Measurements from ENCODE around the gene MGARP.
"Not testable (repeated sequence)": the region's sequence is repeated elsewhere in the genome, so short reads cannot be mapped to it uniquely, and the experiment has no call there.

The MGARP gene

DNA sequence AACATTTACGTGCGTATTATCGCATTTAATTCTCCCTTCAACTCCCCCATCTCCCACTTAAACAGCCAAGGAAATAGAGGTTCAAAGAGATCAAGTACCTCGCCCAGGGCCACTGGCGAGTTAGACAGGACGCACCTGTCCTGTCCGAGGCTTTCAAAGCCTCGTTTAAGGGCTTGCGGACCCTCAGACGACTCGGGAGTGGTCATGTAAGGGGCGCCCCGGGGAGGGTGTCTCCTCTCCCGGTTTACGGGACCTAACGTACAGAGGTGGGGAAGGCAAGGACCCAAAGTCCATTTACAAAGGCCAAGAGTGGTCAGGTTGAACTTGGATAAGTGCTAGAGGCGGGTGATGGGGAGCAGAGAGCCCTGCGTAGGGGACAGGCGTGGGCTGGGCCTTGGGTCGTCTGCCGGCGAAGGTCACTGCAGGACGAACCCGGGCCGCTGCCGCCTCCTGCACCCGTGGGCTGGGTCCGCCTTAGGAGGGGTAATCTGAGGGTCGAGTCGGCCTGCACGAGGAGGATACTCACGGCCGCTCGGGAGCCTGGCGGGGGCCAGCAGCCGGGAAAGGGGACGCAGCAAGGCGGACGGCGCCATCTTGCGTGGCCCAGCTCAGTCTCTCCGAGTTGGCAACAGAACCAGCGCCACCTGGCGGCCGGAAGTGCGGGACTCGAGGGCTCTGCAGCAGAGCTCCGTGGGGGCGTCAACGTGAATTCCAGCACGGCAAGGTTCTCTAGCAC lies 15.3 kb upstream of the MGARP start:
- peak; percentile 85 for DNase-seq

DNA sequence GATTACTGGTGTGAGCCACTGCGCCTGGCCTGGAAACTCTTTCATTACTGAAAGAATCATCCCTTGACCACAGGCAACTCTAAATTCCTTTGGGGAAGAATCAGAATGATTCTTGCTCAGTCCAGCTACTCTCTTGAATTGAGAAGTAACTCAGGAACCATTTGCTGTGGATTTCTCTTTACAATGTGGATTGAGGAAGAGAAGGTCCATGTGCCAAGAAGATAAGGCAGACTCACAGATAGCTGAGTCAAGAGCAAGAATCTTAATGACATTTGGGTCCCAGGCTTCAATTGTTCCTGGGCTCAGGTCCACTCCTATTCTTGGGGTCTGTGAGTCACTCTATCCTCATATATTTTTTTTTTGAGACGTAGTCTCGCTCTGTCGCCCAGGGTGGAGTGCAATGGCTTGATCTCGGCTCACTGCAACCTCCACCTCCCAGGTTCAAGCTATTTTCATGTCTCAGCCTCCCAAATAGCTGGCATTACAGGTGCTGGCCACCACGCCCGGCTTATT lies 6.2 kb upstream of the MGARP start:
- DNase-seq: no peak

- DNase-seq: no peak
Observed at GRCh38 chr4:139282721-139283075, 2.7 kb upstream of the MGARP start.

GRCh38 chr4:139282065-139282720 lies 2.2 kb upstream of the MGARP start:
- no peak for DNase-seq

- DNase-seq: no peak
Observed at GRCh38 chr4:139278912-139279759, 889 bp downstream of the MGARP start.

DNA sequence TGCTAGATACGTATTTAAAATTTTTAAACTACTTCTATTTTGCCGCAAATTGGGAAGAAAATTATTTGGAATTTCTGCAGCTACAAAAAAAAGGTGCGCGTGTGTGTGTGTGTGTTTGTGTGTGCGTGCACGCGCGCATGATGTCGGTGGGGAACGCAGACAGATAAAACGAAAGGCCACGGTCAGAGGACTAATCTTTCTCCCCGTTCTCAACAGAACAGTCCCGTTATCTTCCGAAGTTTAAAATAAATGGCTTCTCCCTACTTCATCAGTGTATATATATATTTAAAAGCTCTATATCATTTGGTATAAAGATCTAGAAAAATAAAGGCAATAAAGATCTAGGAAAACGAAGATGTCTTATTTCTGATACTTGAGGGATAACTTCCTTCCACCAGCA lies 1.5 kb downstream of the MGARP start:
- no peak for DNase-seq

DNA sequence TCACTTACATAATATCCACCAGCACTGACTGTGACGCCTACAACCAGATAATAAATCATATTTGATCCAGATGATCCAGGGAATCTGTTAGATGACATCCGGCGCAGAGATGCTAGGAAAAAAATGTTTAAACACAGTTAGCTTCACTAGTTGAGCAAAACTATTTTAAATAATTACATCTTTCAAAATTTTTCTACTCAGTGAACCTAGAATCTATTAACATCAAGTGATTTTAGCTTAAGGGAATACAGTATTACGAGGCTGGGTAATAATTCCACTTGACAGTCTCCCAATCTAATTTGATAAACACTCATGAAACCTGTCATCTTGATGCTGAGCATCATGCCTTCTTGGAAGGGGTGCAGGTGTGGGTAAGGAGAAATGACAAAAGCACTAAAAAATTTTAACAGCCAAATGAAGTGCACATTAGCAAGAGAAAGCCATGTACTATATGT lies 4.7 kb downstream of the MGARP start:
- DNase-seq: no peak

DNA sequence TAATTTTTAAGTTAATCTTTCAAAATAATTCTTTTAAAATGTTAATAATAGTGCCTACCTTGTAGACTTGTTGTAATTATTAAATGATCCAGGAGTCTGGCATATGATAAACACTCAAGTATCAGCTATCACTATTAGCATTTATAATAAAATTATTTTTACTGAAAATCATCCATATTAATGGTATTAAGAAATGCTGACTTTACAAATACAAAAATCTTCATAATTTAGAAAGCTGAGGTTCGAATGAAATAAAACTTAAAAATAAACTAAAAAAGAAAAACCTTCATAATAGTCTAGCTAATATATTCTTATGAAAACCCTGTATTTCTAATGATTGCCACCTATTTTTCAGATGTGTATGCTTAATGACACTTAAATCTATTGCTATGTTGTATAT lies 5.2 kb downstream of the MGARP start:
- DNase-seq: no peak

DNA sequence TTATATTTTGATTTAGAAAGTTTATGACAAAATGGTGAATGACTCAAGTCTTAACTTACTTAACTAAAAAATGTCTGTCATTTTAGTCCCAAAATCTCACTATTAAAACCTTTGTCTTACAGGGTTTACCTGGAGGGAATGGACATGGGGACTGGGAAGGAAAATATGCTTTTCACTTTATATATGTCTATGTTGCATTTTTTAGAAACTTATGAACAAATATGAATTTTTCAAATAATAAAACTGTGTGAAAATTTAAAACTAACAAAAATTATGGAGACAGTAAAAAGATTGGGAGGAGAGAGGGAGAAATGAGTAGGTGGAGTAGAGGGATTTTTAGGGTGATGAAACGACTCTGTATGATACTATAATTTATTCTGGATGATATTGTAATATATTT lies 6.2 kb downstream of the MGARP start:
- DNase-seq: no peak

- DNase-seq: no peak
Observed at GRCh38 chr4:139267301-139267700, 12.7 kb downstream of the MGARP start.

- no peak for DNase-seq
Observed at GRCh38 chr4:139266583-139267257, 13.3 kb downstream of the MGARP start.

- no peak for DNase-seq
Observed at GRCh38 chr4:139266208-139266582, 13.8 kb downstream of the MGARP start.

DNA sequence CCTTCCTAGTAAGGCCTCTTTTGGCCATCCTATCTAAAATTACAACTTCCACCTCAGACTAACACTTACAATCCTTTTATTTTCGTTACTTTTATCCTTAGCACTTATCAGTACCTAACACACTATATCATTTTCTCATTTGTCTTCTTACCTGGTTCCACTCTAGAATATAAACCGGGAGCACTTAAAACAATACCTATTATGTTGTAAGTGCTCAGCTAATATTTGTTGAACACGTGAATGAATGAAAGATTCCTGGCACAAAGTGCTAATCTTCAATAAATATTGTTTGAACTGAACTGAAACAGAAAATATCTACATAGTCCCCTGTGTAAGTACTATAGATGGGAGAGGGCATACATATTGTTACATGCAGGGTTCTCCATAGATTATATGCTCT lies 14.4 kb downstream of the MGARP start:
- no peak for DNase-seq

DNA sequence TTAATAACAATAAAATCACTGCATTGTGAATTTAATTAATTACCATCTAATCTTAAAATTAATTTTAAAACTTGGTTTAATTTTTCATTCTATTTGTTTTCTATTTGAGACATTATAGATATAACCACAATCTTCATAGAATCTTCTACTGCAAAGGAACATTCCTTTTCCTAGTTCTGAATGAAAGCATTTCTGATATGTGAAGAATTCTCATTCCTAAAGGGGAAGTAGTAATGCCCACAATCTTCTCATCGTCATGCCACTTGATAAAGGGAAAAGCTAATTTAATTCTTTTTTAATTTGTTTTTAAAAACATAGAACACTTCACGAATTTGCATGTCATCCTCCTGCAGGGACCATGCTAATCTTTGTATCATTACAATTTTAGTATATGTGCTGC lies 23.7 kb downstream of the MGARP start:
- no peak for DNase-seq

- DNase-seq: not testable (repeated sequence)
Observed at GRCh38 chr4:139255581-139255980, 24.4 kb downstream of the MGARP start.

DNA sequence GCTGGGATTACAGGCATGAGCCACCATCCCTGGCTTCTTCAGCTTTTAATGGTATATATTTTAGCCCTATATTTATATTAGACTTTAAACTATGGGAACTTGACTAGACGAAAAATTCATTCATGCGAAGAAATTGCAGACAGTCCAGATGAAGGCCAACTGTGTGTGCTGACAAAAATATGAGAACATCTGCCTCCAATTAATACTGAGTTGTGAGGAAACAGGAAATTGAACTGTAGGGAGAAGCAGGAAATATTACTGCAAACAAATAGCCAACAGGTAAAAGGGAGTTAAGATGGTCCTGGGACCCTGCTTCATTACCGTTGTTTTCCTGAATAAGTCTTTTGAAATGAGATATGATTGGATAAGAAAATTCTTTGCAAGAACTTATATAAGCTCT lies 26.3 kb downstream of the MGARP start:
- DNase-seq: no peak

DNA sequence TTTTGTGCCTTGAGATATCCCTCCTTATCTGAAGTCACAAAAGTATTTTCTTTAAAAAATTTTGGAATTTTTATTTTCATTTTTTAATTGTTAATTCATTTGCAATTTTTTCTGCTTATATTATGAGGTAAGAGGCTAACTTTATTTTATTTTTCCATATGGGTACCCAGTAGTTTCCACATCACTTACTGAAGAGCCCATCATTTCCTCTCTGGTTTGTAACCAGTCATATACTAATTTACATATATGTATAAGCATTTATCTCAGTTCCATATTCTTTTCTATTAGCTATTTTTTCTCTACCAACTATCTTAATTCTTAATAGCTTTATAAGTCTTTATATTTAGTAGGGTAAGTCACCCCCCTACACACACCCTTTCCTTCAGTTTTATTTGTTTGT lies 27.0 kb downstream of the MGARP start:
- DNase-seq: no peak

DNA sequence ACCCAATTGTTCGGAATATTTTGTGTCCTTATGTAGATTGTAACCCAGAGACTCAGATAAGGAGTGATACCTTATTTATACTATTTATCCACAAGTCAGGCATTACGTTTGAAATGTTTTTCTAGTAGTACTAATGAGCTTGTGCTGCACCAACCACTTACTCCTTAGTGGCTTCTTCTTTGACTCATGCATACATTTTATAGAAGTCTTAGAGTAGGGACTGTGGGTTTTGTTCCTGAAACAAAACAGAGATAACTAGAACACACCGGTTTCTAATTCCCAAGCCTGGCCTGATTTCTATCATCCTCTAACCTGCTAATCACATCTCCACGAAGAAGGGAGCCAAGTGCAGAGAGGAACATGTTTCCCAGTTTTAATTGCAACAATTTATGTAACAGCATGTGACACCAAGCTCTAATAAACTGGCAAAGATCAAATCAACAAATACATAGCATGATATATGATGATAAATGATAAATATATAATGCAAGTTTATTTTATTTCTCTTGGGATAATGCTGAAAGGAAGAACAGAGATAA lies 32.3 kb downstream of the MGARP start:
- no peak for DNase-seq

GRCh38 chr4:139247241-139247640 lies 32.8 kb downstream of the MGARP start:
- no peak for DNase-seq

DNA sequence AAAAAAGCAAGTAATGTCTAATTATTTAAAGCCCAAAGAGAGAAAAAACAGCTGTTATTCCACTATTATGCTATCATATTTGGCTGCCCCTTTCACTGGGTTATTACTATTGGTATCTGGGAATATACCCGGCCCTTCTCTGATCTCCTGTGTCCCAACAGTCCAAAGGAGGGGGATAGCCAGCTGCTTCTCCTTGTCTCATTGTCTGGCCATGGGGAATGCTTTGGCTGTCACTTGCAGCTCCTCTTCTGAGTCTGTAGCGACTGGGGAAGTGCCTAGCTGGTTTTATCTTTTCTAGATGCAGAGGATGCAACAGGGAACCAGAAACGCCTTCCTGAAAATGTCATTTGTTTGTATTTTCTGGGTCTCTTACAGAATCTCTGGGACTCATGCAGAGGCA lies 33.9 kb downstream of the MGARP start:
- no peak for DNase-seq

DNA sequence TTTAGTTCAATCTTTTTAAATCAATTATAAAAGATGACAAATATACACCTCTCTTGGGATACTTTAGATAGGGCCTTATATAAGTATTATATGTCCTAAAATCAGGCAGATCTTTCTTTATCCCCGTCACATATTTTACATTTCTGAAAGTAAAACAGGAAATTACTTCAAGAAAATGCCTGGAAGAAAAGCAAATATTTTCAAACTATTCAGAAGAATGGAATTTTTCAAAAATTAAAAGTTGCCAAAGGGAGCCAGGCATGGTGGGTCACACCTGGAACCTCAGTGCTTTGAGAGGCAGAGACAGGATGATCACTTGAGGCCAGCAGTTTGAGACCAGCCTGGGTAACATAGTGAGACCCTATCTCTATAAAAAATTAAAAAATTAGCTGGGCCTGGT lies 34.4 kb downstream of the MGARP start:
- no peak for DNase-seq

- no peak for DNase-seq
Observed at GRCh38 chr4:139243448-139244365, 36.3 kb downstream of the MGARP start.

All from NCI-H1092 (cell line).